ENCODE data around the gene ZNF273. TPM values are rescaled to one million over a fixed set of nuclear protein-coding genes. Genes with fewer than 3 reads are reported as not detected.
"Not testable (repeated sequence)": the region's sequence is repeated elsewhere in the genome, so short reads cannot be mapped to it uniquely, and the experiment has no call there.

The ZNF273 gene
- total RNA-seq, result 8.4 TPM
- long read RNA-seq, partial matches to known transcripts, result 2 of 11 reads
- long read RNA-seq, other reads (novel, unspliced or antisense), result 5 of 11 reads

GRCh38 chr7:64902806-64903721, at the start of gene ZNF273:
Gene ZNF273, plus strand, starts transcription at chr7:64903273. Its CDS starts 45 bp downstream, at chr7:64903318.
- intact Hi-C loops (cut with DNase I), result no loop called here
- H3K27ac ChIP-seq, result peak within 1 kb of the TSS; percentile 82
- ATAC-seq, result peak; percentile 99
- H3K36me3 ChIP-seq, result no peaks in the 10 kb centered on the region
- peaks cover 13% of the 10 kb centered on the region for H3K4me1 ChIP-seq
- no peak for TF ChIP-seq CTCF (IDR thresholded peaks at IDR 0.05)
- DNase-seq, result peak; percentile 95
- H3K27me3 ChIP-seq (ENCODE audit: low read depth), result no peaks in the 10 kb centered on the region
- H3K9me3 ChIP-seq, result no peaks in the 10 kb centered on the region
- peak within 1 kb of the TSS; percentile 92 for H3K4me3 ChIP-seq

- DNase-seq (no peak), ATAC-seq (no peak)
- no peak for TF ChIP-seq CTCF (IDR thresholded peaks at IDR 0.05)
- no peak overlapping the region for H3K4me3 ChIP-seq
- H3K27me3 ChIP-seq (ENCODE audit: low read depth), result no peaks in the 10 kb centered on the region
- no peaks in the 10 kb centered on the region for H3K4me1 ChIP-seq
- H3K36me3 ChIP-seq, result no peaks in the 10 kb centered on the region
- intact Hi-C loops (cut with DNase I), result no loop called here
- no peaks in the 10 kb centered on the region for H3K9me3 ChIP-seq
- H3K27ac ChIP-seq, result no peak overlapping the region
Observed at GRCh38 chr7:64853679-64854078, 49.4 kb upstream of the ZNF273 start.

- TF ChIP-seq CTCF (IDR thresholded peaks at IDR 0.05), result no peak
Observed at GRCh38 chr7:64854969-64855368, 48.1 kb upstream of the ZNF273 start.

GRCh38 chr7:64863021-64863420, 40.1 kb upstream of the ZNF273 start:
- Histone ChIP-seq H3K4me3 (no peak overlapping the region), H3K9me3 (no peaks in the 10 kb centered on the region), H3K36me3 (no peaks in the 10 kb centered on the region), H3K4me1 (no peaks in the 10 kb centered on the region), H3K27me3 (ENCODE audit: low read depth) (no peaks in the 10 kb centered on the region), H3K27ac (no peak overlapping the region)
- intact Hi-C loops (cut with DNase I), result no loop called here
- TF ChIP-seq CTCF (IDR thresholded peaks at IDR 0.05), result no peak
- ATAC-seq (no peak), DNase-seq (no peak)

More at GRCh38 chr7:64854969-64855368, 48.1 kb upstream of the ZNF273 start:
- Histone ChIP-seq H3K4me3 (no peak overlapping the region), H3K36me3 (no peaks in the 10 kb centered on the region), H3K9me3 (no peaks in the 10 kb centered on the region), H3K27ac (no peak overlapping the region), H3K4me1 (no peaks in the 10 kb centered on the region), H3K27me3 (ENCODE audit: low read depth) (no peaks in the 10 kb centered on the region)
- intact Hi-C loops (cut with DNase I), result no loop called here
- DNase-seq, result no peak
- ATAC-seq, result no peak

- H3K27ac ChIP-seq; H3K4me1 ChIP-seq; DNase-seq; H3K27me3 ChIP-seq (ENCODE audit: low read depth); H3K4me3 ChIP-seq; H3K36me3 ChIP-seq; ATAC-seq; H3K9me3 ChIP-seq; intact Hi-C loops (cut with DNase I): not testable (repeated sequence)
Observed at GRCh38 chr7:64863530-64863929, 39.5 kb upstream of the ZNF273 start.

- TF ChIP-seq CTCF (IDR thresholded peaks at IDR 0.05), result no peak
- H3K9me3 ChIP-seq, result no peaks in the 10 kb centered on the region
- intact Hi-C loops (cut with DNase I), result no loop called here
- no peaks in the 10 kb centered on the region for H3K4me1 ChIP-seq
- H3K4me3 ChIP-seq, result no peak overlapping the region
- ATAC-seq (no peak), DNase-seq (no peak)
- no peaks in the 10 kb centered on the region for H3K36me3 ChIP-seq
- H3K27me3 ChIP-seq (ENCODE audit: low read depth), result no peaks in the 10 kb centered on the region
- H3K27ac ChIP-seq, result no peak overlapping the region
Observed at GRCh38 chr7:64863969-64864368, 39.1 kb upstream of the ZNF273 start.

All from lower lobe of right lung (tissue), 2 donors.